AG04450 (cell line): ENCODE data around the gene FBXL15. TPM values are rescaled to one million over a fixed set of nuclear protein-coding genes. Genes with fewer than 3 reads are reported as not detected.

ENCODE experiments used
- CTCF ChIA-PET: fragments of 300-600, 350-600 bp; formaldehyde crosslinking; extraction: SDS; loops from one replicate; lab custom pipeline; 2022; ENCODE audit warnings: antibody characterized with exemption, inconsistent platforms; lab: Charles Lee
- POLR2A ChIA-PET: fragments of 350-600 bp; formaldehyde crosslinking; extraction: SDS; loops from one replicate; lab custom pipeline; 2021; ENCODE audit warnings: antibody characterized with exemption, inconsistent platforms; lab: Yijun Ruan, JAX
- DNase-seq: peaks from one replicate; pipeline ENCODE4 v3.0.0-alpha.2; 2011; ENCODE audit warnings: low read depth, low spot score
- H3K27ac ChIP-seq: one replicate; pipeline ENCODE4 v1.5.1; 2012; ENCODE audit warnings: low read depth, low read length, control low read depth
- H3K27me3 ChIP-seq: one replicate; pipeline ENCODE4 v1.6.0; 2012; ENCODE audit warnings: low read length; ENCODE audit not compliant: control insufficient read depth, insufficient read depth
- H3K4me3 ChIP-seq: 2 replicates; pipeline ENCODE4 v1.5.1; 2011; ENCODE audit warnings: mild to moderate bottlenecking, low read depth, low read length, control low read depth
- H3K9me3 ChIP-seq: 2 replicates; pipeline ENCODE4 v1.5.1; 2012; ENCODE audit warnings: low read length; ENCODE audit not compliant: control insufficient read depth, insufficient read depth
- CTCF ChIP-seq: IDR thresholded peaks from 2 replicates; pipeline ENCODE4 v1.5.1; 2011; ENCODE audit warnings: low read depth, low read length, control low read depth, inconsistent platforms
- polyA plus RNA-seq: library from polyadenylated mRNA; depleted of rRNA; stranded (reverse); fragments of >200 nt; gene quantifications from 2 replicates; pipeline ENCODE4 v1.2.3, GENCODE V29; 2011

The FBXL15 gene
- polyA plus RNA-seq, 1 experiment: 2.7 TPM

GRCh38 chr10:102435133-102435497 lies 14.5 kb downstream of the FBXL15 start:
- Histone ChIP-seq H3K9me3 (no peaks in the 10 kb centered on the region), H3K27me3 (no peaks in the 10 kb centered on the region), H3K27ac (peak overlapping the region; percentile 21), H3K4me3 (no peak overlapping the region)
- no peak for DNase-seq
- POLR2A ChIA-PET: interaction anchor here (0.6 to 1.2 kb wide), 3 partner anchors 12 to 15 kb away, joined by 3 to 4 read pairs (median 3); no protein-coding TSS in a partner anchor
- CTCF ChIA-PET: interaction anchor here (0.6 to 1.7 kb wide), 3 partner anchors 13 to 43 kb away, joined by 3 to 6 read pairs (median 3); no protein-coding TSS in a partner anchor
- no peak for TF ChIP-seq CTCF

- Histone ChIP-seq H3K27me3 (no peaks in the 10 kb centered on the region), H3K27ac (no peak overlapping the region), H3K9me3 (no peaks in the 10 kb centered on the region), H3K4me3 (peak overlapping the region; percentile 51)
- no peak for DNase-seq
- CTCF ChIA-PET: interaction anchor here (1.0 to 1.7 kb wide), 2 partner anchors 13 to 15 kb away, joined by 3 to 6 read pairs; no protein-coding TSS in a partner anchor
- POLR2A ChIA-PET: interaction anchor here (0.6 to 1.2 kb wide), 2 partner anchors 10 to 14 kb away, joined by 4 to 5 read pairs; no protein-coding TSS in a partner anchor
- TF ChIP-seq CTCF: no peak
Observed at GRCh38 chr10:102435529-102436233, 15.0 kb downstream of the FBXL15 start.

- Histone ChIP-seq H3K27ac (no peak overlapping the region), H3K27me3 (no peaks in the 10 kb centered on the region), H3K4me3 (peak overlapping the region; percentile 51), H3K9me3 (no peaks in the 10 kb centered on the region)
- ChIA-PET POLR2A (interaction anchor here (0.6 kb wide), 1 partner anchor 11 kb away, joined by 5 read pairs; no protein-coding TSS in a partner anchor), CTCF (no interaction called here)
- TF ChIP-seq CTCF: no peak
- no peak for DNase-seq
Observed at GRCh38 chr10:102436312-102436711, 15.7 kb downstream of the FBXL15 start.

GRCh38 chr10:102437515-102437914 lies 16.9 kb downstream of the FBXL15 start:
- no peak for DNase-seq
- Histone ChIP-seq H3K27ac (no peak overlapping the region), H3K9me3 (no peaks in the 10 kb centered on the region), H3K4me3 (no peak overlapping the region), H3K27me3 (no peaks in the 10 kb centered on the region)
- TF ChIP-seq CTCF: no peak
- ChIA-PET CTCF (no interaction called here), POLR2A (no interaction called here)

GRCh38 chr10:102438374-102438773 lies 17.7 kb downstream of the FBXL15 start:
- Histone ChIP-seq H3K27me3 (no peaks in the 10 kb centered on the region), H3K9me3 (no peaks in the 10 kb centered on the region), H3K4me3 (no peak overlapping the region), H3K27ac (no peak overlapping the region)
- CTCF ChIA-PET: interaction anchor here (0.7 kb wide), 1 partner anchor 41 kb away, joined by 3 read pairs; no protein-coding TSS in a partner anchor
- no peak for TF ChIP-seq CTCF
- POLR2A ChIA-PET: no interaction called here
- no peak for DNase-seq
